HepG2 (cell line): Measurements from ENCODE around the gene ASCL2.

ENCODE experiments used
- MLX ChIP-seq: IDR thresholded peaks from 2 replicates; pipeline ENCODE4 v1.6.1; 2016
- ZNF580 ChIP-seq: IDR thresholded peaks from 2 replicates; pipeline ENCODE4 v1.6.1; 2016; ENCODE audit warnings: low read depth, borderline replicate concordance

- TF ChIP-seq ZNF580 (CRISPR knock-in tag) (no peak), MLX (CRISPR knock-in tag) (no peak)
Measured at GRCh38 chr11:2293984-2294925, 23.9 kb upstream of the ASCL2 start.
